ENCODE results near the gene TEX54.
A peak's percentile ranks its signal among the peaks of the same experiment; 100 is the strongest.

GRCh38 chr11:62850911-62851806 lies 18.5 kb upstream of the TEX54 start:
- peak; percentile 89 for TF ChIP-seq POLR2AphosphoS5 (IDR thresholded peaks at IDR 0.05; ENCODE audit: low read depth, low read length)
- TF ChIP-seq TAF1 (IDR thresholded peaks at IDR 0.05; ENCODE audit: borderline replicate concordance, low read depth, low read length) = no peak

Data from GM12892 (cell line).